NCI-H2171 treated with DMSO at 0.1 percent for 48 hours (cell line): ENCODE measurements around the gene EGFLAM.

Experiments used
- DNase-seq: peaks from one replicate; lab custom pipeline; 2025; lab: John Stamatoyannopoulos, UW

The EGFLAM gene

GRCh38 chr5:38448568-38449350 is 190.4 kb downstream of the EGFLAM start:
- DNase-seq, result no peak

GRCh38 chr5:38450627-38451026 is 192.3 kb downstream of the EGFLAM start:
- no peak for DNase-seq

- DNase-seq, result no peak
Measured at GRCh38 chr5:38451074-38451725, 192.8 kb downstream of the EGFLAM start.

GRCh38 chr5:38452201-38452600 is 193.8 kb downstream of the EGFLAM start:
- DNase-seq, result no peak

- DNase-seq, result no peak
Measured at GRCh38 chr5:38453506-38453905, 195.1 kb downstream of the EGFLAM start.

- no peak for DNase-seq
Measured at GRCh38 chr5:38453921-38454320, 195.6 kb downstream of the EGFLAM start.

- DNase-seq, result no peak
Measured at GRCh38 chr5:38455796-38456330, 197.5 kb downstream of the EGFLAM start.

GRCh38 chr5:38456657-38457399 is 198.5 kb downstream of the EGFLAM start:
- DNase-seq, result no peak

GRCh38 chr5:38458174-38458573 is 199.8 kb downstream of the EGFLAM start:
- no peak for DNase-seq

- no peak for DNase-seq
Measured at GRCh38 chr5:38462976-38463633, 204.7 kb downstream of the EGFLAM start.

- DNase-seq, result no peak
Measured at GRCh38 chr5:38463634-38464521, 205.5 kb downstream of the EGFLAM start.

GRCh38 chr5:38465061-38465460 is 206.7 kb downstream of the EGFLAM start:
- peak; percentile 83 for DNase-seq

- no peak for DNase-seq
Measured at GRCh38 chr5:38465702-38466423, 207.5 kb downstream of the EGFLAM start.

- no peak for DNase-seq
Measured at GRCh38 chr5:38466424-38467189, 208.2 kb downstream of the EGFLAM start.

GRCh38 chr5:38467353-38468040 is 209.1 kb downstream of the EGFLAM start:
- DNase-seq, result no peak

GRCh38 chr5:38468202-38468673 is 209.9 kb downstream of the EGFLAM start:
- no peak for DNase-seq

GRCh38 chr5:38468978-38469706 is 210.8 kb downstream of the EGFLAM start:
- no peak for DNase-seq

GRCh38 chr5:38469707-38470267 is 211.4 kb downstream of the EGFLAM start:
- no peak for DNase-seq
